Eye (tissue), 1 donor: Measurements from ENCODE around the gene MMP17.

Source experiments
- DNase-seq: peaks from one replicate; pipeline ENCODE4 v3.0.0-alpha.2; 2015

Gene MMP17

GRCh38 chr12:131830914-131831571 is 2.9 kb downstream of the MMP17 start:
- no peak for DNase-seq

DNA sequence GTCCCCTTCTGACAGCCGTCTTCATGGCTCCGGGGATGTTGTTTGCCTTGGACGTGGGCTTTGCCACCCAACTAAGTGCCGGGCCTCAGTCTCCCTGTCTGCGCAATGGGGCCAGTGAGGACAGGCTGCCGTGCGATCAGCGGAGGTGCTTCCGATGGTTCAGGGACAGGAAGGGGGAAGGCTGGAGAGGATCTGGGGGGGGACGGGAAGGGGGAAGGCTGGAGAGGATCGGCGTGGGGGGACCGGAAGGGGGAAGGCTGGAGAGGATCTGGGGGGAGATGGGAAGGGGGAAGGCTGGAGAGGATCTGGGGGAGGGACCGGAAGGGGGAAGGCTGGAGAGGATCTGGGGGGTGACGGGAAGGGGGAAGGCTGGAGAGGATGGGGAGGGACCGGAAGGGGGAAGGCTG is 3.4 kb downstream of the MMP17 start:
- DNase-seq = no peak

GRCh38 chr12:131832321-131833231 is 4.4 kb downstream of the MMP17 start:
- DNase-seq = no peak

DNA sequence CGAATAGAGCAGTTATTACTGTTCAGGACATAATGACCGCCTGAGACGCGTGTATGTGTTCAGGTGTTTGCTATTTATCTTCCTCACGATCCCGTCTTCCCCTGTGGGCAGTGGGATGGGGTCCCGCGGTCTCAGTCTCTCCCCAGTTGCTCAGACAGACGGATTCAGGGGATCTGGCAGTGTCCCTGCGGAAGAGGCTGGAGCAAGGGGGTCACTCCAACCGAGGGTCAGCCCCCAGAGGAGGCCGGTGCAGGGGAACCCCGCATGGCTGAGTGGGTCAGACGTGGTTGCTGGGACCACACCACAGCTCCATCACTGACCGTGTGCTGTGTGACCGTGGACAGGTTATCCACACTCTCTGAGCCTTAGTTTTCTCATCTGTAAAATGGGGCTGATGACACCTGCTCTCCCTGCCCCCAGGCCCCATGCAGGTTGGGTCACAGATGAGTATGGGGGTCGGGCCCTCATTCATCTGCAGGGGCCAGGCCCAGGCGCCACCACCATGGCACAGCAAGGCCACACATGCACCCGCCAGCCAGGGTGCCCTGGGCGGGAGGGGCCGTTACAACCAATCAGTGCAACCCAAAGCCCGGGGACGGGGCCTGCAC is 5.2 kb downstream of the MMP17 start:
- DNase-seq = no peak

DNA sequence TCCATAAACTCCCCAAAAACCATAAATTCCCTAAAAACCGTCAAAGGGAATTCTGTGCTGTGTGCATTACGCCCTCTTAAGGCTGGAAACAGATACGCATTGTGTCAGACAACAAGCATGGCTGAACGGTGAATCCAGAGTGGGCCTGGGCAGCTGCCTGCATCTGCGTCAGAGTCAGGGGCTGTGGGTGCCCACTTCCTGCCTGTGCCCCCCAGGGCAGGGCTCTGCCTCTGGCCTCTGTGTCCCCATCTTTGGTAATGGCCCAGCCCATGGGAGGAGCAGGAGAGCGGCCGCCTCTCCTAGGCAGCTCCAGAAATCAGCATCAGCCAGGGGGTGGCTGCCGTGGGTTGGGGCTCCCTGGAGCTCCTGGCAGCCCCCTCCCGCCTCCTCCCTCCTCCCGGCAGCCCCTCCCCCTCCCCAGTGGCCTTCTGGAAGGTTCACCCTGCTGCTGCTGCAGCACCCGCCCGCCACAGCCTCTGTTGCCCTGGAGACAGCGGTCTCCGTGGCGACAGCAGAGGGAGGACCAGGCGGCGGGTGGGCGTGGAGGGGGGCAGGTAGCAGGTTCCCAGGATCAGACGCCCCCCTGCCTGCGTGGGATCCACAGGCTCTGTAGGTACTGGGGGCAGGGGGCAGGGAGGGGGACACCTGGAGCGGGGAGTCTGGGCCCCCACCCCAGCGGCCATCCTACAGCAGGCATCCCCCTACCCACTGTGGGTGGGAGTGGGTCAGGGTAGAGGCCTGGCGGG is 5.9 kb downstream of the MMP17 start:
- peak; percentile 64 for DNase-seq

GRCh38 chr12:131834798-131835615 is 6.8 kb downstream of the MMP17 start:
- DNase-seq = no peak

DNA sequence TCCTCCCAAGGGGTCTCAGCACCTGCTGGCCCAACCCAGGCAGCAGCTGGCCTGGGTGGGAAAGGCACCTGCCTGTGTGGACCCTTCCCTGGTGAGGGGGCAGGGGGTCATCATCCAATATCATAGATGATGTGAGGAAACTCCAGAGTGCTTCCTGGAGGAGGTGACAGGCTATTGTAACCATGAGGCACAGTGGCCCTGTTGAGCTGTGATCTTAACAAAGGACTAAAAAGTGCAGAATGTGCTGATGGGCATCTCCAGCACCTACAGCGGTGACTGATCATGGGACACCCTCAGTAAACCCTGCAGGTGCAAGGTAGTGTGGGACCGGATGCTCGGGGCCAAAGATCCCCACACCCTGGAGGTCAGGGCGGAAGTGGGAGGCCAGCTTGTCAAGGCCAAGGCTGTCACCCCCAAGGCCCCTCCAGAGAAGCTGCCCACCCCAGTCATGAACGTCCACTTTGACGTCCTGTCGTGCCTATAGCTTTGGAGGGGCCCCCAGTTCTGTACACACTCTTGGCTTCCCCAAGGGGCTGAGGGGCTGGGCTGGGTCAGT is 7.5 kb downstream of the MMP17 start:
- DNase-seq = no peak

GRCh38 chr12:131836193-131836592 is 8.0 kb downstream of the MMP17 start:
- DNase-seq = no peak

DNA sequence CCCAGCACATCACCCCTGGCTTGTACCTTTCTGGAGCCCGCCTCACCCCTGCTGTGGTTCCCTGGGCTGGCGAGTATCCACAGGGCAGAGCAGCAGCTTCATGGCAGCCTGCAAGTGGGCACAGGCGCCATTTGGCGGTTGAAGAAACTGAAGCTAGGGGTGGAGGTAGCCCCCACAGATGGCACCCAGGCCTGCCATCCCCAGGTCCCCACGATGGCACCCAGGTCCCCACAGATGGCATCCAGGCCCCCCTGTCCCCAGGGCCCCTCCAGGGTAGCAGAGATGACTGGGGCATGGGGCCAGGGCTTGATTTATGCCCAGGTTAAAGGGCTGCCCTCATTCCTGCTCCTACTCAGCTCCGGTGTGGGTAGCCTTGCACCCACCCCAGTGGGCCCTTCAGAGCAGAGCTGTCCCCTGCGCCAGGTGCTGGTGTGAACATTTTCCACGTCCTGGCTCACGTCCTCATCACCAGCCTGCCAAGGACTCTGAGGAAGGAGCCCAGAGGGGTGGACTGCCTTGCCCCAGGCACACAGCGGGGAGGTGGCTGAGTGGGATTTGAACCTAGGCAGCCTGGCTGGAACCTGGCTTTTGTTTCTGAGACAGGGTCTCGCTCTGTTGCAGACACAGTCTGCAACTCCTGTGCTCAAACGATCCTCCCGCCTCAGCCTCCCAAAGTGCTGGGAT is 8.7 kb downstream of the MMP17 start:
- no peak for DNase-seq

DNA sequence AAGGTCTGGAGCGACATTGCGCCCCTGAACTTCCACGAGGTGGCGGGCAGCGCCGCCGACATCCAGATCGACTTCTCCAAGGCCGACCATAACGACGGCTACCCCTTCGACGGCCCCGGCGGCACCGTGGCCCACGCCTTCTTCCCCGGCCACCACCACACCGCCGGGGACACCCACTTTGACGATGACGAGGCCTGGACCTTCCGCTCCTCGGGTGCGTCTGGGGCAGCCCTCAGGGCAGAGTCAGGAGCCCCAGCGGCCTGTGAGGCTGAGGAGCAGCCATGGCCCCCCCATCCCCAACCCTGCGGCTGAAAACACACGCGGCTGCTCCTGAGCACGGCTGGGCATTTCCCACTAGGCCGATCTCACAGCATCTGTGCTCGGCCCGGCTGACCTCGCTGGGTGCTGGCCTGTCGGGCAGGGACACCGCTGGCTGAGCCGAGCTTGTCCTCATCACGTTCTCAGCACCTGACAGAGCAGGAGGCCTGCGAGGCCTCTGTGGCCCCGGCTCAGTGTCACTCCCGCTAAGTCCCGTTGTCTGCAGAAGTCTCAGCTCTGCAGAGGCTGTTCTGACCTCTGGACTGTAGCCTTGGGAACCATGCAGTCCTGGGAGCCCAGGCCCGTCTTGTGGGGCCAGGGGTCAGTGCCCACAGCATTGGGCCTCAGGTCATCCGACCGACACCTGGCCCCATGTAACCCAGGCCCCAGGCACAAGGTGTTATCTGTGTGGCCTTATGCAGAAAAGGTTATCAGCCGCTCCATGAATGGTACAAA is 12.6 kb downstream of the MMP17 start:
- no peak for DNase-seq

DNA sequence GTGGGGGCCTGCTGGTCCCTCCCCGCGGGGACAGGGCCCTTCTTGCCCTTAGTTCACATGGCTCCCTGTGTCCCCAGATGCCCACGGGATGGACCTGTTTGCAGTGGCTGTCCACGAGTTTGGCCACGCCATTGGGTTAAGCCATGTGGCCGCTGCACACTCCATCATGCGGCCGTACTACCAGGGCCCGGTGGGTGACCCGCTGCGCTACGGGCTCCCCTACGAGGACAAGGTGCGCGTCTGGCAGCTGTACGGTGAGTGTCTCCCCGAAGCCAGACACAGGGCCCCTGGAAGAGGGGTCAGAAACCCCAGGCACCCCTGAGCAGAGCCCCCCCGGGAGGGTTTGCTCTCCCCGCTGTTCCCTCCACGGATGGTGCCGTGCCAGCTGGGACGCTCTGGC is 13.4 kb downstream of the MMP17 start:
- no peak for DNase-seq

GRCh38 chr12:131842169-131842568 is 14.0 kb downstream of the MMP17 start:
- no peak for DNase-seq

DNA sequence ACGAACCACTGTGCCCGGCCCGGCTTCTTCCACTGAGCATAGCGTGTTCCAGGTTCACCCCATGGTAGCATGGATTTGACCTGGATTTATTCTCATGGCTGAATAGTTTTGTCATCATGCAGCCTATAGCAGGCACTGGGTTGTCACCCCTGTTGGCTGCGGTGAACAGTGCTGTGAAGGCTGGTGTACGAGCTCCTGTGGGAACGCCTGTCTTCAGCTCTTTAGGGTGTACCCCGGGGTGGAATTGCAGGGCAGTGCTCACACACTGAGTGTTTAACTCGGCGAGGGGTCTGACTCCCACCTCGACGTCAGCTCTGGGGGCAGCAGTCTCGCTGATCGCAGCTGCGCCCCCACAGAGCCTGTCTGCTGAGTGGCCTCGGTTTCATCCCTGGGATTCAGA is 15.3 kb downstream of the MMP17 start:
- no peak for DNase-seq

DNA sequence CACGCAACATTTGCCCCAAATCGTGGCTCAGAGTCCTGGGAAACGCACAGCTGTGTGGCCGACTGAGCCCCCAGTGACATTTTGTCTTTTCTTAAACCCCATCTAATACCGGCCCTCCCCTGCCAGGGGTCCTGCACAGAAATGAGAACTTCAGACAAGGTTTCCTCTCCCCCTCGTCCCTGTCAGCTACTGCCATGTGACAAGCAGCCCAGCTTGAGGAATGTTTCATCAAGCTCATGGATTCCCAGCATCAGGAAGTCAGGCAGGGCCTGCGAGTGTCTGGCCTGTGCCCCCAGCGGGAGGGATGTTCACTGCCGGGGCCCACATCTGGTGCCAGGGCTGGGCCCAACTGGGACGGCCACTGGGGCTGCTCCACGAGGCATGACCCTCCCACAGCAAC is 15.9 kb downstream of the MMP17 start:
- no peak for DNase-seq

GRCh38 chr12:131844656-131845055 is 16.5 kb downstream of the MMP17 start:
- no peak for DNase-seq

DNA sequence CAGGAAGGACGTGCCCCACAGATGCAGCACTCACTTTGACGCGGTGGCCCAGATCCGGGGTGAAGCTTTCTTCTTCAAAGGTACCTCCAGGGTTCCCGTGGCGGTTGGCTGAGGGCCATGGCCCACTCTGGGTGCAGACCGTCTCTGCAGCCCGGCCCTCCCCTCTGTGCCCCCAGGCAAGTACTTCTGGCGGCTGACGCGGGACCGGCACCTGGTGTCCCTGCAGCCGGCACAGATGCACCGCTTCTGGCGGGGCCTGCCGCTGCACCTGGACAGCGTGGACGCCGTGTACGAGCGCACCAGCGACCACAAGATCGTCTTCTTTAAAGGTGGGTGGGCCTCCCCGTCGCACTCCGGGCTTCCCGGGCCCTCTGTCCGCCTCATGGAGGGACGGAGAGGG is 16.9 kb downstream of the MMP17 start:
- no peak for DNase-seq

- DNase-seq = no peak
Measured at GRCh38 chr12:131847456-131847855, 19.3 kb downstream of the MMP17 start.

- no peak for DNase-seq
Measured at GRCh38 chr12:131848753-131849152, 20.6 kb downstream of the MMP17 start.

DNA sequence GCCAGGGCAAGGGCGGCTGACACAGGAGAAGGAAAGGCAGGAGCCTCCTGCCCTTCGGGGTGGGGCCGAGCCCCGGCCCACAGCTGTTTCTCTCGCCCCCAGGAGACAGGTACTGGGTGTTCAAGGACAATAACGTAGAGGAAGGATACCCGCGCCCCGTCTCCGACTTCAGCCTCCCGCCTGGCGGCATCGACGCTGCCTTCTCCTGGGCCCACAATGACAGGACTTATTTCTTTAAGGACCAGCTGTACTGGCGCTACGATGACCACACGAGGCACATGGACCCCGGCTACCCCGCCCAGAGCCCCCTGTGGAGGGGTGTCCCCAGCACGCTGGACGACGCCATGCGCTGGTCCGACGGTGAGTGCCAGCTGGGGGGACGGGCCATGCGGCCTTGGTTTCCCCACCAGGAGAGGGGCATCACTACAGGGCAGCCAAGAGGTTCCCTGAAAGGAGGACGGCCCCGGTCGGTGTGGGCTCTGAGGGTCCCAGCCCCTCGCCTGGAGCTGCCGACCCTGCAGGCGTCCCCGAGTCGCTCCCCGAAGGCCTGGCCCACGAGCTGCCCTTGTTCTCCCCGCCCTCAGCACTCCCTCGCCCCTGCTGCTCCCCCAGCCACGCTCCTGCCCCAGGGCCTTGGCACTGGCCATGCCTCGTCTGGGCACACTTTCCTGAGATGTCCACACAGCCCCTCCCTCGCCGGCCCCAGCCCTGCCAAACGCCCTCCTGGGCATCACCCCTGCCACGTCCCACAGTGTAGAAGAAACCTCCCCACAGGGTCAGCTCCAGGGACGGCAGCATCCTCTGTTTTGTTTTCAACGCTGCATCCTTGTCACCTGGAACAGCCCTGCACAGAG is 21.7 kb downstream of the MMP17 start:
- no peak for DNase-seq
